ENCODE results near the gene SPRYD7.
"Not testable (repeated sequence)": the region's sequence is repeated elsewhere in the genome, so short reads cannot be mapped to it uniquely, and the experiment has no call there.

The SPRYD7 gene, protein sequence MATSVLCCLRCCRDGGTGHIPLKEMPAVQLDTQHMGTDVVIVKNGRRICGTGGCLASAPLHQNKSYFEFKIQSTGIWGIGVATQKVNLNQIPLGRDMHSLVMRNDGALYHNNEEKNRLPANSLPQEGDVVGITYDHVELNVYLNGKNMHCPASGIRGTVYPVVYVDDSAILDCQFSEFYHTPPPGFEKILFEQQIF

GRCh38 chr13:49936075-49936967 lies at the start of gene SPRYD7:
SPRYD7 (minus strand) TSS chr13:49936340; CDS start chr13:49936235, 105 bp downstream.
- peak; percentile 97 for DNase-seq

- DNase-seq = no peak
Observed at GRCh38 chr13:49985129-49985528, 49.0 kb upstream of the SPRYD7 start.

- DNase-seq = no peak
Observed at GRCh38 chr13:49980266-49980665, 44.1 kb upstream of the SPRYD7 start.

DNA sequence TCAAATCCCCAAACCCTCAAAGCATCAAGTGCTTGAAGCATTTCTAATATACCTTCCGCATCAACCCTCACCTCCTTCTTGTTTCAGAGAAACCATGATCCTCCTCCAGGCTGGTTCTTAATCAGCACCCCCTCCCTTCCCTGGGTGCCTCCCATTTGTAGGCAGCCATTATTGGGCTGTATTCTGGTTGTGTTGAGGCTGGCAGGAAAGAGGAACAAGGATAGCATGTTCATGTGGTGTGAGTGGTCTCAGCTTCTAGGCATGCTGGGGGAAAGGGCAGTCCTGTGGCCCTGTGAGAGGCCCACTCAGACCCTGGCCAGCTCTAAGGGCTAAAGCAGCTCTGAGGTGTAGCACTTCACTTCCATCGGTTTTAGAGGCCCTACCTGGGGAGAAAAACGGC lies 41.9 kb upstream of the SPRYD7 start:
- DNase-seq = no peak

DNA sequence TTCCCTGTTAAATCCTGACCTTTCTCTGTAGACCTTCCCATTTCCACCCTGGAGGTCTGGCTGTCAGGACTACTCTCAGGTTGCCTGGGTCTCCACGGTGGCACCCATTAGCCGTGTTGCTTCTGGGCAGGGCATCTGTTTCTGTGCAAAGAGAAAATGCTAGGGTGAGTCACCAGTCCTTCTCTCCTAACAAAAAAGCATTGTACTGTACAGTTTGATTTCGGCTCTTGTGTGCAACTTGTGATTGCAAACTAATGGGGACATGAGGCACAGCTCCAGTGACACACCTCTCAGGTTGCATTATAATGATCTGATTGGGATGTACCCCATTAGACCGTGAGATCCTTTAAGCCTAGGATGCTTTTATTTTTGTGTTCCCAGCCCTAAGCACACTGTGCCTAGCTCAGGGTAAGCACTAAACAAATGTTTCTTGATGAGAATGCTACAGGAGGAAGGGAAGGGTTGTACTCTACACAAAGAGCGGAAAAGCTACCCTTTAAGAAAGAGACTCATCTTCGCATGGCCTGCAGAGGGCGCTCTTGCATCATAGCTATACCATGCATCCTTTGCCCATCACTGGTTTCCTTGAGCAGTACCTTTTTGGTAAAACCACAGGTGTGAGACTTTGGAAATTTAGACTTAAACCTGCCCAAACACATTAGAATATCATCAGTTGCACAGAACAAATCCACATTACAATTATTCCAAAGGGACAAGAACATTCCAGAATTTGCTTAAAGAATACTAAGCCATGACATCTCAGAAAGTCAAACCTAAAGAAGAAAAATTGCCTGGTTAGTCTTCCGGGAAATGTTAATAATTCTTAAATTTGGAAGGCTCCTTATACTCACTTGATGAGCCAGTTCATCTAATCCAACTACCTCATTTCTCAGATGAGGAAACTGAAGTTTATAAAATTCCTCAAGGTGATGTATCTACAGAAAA lies 40.4 kb upstream of the SPRYD7 start:
- peak; percentile 66 for DNase-seq

GRCh38 chr13:49975826-49976225 lies 39.7 kb upstream of the SPRYD7 start:
- no peak for DNase-seq

- no peak for DNase-seq
Observed at GRCh38 chr13:49972709-49973108, 36.6 kb upstream of the SPRYD7 start.

DNA sequence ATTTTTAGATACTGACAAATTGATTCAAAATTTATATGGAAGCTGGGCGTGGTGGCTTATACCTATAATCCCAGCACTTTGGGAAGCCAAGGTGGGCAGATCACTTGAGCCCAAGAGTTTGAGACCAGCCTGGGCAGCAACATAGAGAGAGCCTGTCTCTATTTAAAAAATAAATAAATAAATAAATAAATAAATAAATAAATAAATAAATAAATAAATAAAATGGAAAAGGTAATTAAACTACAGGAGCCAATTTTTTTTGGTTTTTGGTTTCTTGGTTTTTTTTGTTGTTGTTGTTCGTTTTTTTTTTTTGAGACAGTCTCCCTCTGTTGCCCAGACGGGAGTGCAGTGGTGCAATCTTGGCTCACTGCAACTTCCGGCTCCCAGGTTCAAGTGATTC lies 31.3 kb upstream of the SPRYD7 start:
- DNase-seq = no peak

- DNase-seq = no peak
Observed at GRCh38 chr13:49958321-49958720, 22.2 kb upstream of the SPRYD7 start.

DNA sequence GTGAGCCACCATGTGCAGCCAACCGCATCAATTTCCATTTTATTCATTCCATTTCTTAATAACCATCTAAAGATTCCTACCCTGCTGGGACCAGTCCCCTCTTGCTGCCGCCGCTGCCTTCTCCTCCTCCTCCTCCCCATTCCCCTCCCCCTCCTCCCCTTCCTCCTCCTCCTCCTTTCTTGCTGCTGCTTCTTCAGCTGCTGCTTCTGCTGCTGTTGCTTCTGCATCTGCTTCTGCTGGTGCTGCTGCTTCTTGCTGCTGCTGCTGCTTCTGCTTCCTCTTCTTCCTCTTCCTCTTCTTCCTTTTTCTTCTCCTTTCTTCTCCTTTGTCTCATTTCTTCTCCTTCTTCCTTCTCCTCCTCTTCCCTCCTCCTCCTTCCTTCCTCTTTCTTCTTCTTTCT lies 20.0 kb upstream of the SPRYD7 start:
- DNase-seq = no peak

- no peak for DNase-seq
Observed at GRCh38 chr13:49954674-49955455, 18.7 kb upstream of the SPRYD7 start.

DNA sequence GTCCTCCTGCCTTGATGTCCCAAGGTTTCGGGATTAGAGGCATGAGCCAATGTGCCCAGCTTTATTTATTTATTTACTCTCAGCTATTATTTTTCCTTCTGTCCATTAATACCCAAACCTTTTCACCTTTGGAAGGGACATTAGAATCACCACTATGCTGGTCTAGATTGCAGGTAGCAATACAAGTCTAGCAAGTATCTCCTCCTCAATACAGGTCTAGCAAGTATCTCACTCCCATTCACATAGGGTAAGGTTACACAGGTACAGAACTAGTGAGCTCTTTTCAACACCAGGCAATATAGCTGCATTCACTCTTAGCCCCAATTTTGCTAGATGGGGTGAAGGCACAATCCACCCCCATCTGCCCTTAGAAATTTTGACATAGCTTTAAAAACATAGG lies 17.4 kb upstream of the SPRYD7 start:
- no peak for DNase-seq

DNA sequence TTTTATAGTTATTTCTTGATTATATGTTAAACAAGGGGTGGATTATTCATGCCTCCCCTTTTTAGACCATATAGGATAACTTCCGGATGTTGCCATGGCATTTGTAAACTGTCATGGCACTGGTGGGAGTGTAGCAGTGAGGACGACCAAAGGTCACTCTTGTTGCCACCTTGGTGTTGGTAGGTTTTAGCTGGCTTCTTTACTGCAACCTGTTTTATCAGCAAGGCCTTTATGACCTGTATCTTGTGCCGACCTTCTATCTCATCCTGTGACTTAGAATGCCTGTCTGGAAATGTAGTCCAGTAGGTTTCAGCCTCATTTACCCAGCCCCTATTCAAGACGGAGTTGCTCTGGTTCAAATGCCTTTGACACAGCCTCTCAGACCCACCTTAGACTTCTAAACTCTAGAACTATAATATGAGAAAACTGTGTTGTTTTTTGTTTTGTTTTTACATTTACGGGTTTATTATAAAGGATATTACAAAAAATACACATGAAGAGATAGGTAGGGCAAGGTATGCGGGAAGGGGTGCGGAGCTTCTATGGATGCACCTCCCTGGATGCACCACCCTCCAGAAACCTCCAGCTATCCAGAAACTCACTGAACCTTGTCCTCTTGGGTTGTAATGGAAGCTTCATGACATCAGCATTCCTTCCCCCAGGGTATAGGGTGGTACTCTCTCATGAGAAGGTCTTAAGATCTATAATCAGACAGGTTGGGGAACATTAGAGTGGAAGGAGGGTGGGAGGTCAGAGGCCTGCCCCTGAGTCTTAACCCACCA lies 15.8 kb upstream of the SPRYD7 start:
- DNase-seq = no peak

DNA sequence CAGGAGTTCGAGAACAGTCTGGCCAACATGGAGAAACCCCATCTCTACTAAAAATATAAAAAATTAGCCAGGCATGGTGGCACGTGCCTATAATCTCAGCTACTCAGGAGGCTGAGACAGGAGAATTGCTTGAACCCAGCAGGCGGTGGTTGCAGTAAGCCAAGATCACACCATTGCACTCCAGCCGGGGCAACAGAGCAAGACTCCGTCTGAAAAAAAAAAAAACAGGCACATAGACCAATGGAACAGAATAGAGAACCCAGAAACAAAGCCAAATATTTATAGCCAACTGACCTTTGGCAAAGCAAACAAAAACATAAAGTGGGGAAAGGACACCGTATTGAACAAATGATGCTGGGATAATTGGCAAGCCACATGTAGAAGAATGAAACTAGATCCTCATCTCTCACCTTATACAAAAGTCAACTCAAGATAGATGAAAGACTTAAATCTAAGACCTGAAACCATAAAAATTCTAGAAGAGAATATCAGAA lies 12.7 kb upstream of the SPRYD7 start:
- DNase-seq = not testable (repeated sequence)

DNA sequence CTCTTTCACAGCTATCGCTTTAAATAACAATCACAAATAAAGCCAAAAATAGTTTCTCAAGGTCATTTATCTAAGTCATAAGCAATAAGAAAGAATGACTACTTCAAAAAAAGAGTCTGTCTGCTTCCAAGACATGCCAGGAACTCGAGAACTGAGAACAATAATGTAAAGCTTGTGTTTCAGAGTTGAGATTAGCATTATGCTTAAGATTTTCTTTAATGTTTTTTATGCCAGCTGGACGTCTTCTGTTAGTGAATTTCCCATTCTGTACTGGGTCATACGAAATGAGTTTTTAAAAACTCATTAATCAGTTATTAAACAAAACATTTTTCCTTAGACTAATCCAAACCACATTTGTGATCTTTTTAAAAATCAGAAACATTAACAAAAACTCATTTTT lies 3.2 kb upstream of the SPRYD7 start:
- no peak for DNase-seq

DNA sequence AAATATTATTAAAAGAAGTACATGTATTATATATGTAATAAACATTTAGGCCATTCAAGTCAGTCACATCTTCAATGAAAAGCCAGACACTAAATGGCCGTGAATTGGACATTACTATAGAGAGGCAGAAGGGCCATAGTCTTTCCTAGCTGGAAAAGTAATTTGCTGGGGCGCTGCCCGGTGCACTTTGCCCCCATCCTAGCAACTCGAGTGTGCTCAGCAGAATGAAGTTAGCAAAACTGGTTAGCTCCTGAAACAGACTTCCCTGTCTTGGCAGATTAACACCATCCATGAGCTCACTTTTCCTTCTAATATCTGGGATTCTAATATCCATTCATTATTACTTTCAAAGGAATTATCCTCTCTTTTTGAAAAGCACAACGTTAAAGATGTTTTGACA lies 2.8 kb upstream of the SPRYD7 start:
- no peak for DNase-seq

- no peak for DNase-seq
Observed at GRCh38 chr13:49938314-49938713, 2.2 kb upstream of the SPRYD7 start.

GRCh38 chr13:49936968-49937273 lies 781 bp upstream of the SPRYD7 start:
- DNase-seq = no peak

- peak; percentile 38 for DNase-seq
Observed at GRCh38 chr13:49935171-49936074, 717 bp downstream of the SPRYD7 start.

- DNase-seq = no peak
Observed at GRCh38 chr13:49933511-49933910, 2.6 kb downstream of the SPRYD7 start.

GRCh38 chr13:49932868-49933267 lies 3.3 kb downstream of the SPRYD7 start:
- no peak for DNase-seq
